ENCODE data around the gene MANEA. TPM values are rescaled to one million over a fixed set of nuclear protein-coding genes. Genes with fewer than 3 reads are reported as not detected.

Gene MANEA
- total and polyA plus RNA-seq, 2 of the 8 experiments (the other 6 are each of a cell fraction or from before 2014, with no cell fraction given), result 2.8 to 10.4 TPM

- TF ChIP-seq MAX (IDR thresholded peaks at IDR 0.05) (no peak), ZNF274 (IDR thresholded peaks at IDR 0.05; ENCODE audit: borderline replicate concordance, extremely low read depth, low read length) (no peak)
These were observed 33.5 kb upstream of the MANEA start (continued) for GRCh38 chr6:95543798-95544197.
